HPDE6-E6E7 (cell line): ENCODE data around the gene FAM53B.
"Not testable (repeated sequence)": the region's sequence is repeated elsewhere in the genome, so short reads cannot be mapped to it uniquely, and the experiment has no call there.

ENCODE experiments used
- DNase-seq: peaks from one replicate; pipeline ENCODE4 v3.0.0; 2011; ENCODE audit warnings: missing footprints; ENCODE audit errors: extremely low spot score

Gene FAM53B

GRCh38 chr10:124599588-124600050 lies 144.6 kb downstream of the FAM53B start:
- no peak for DNase-seq

GRCh38 chr10:124598773-124599587 lies 145.2 kb downstream of the FAM53B start:
- no peak for DNase-seq

- no peak for DNase-seq
Measured at GRCh38 chr10:124598196-124598595, 146.0 kb downstream of the FAM53B start.

- no peak for DNase-seq
Measured at GRCh38 chr10:124597846-124598165, 146.4 kb downstream of the FAM53B start.

GRCh38 chr10:124596962-124597845 lies 147.0 kb downstream of the FAM53B start:
- no peak for DNase-seq

- no peak for DNase-seq
Measured at GRCh38 chr10:124596116-124596785, 147.9 kb downstream of the FAM53B start.

GRCh38 chr10:124595143-124595883 lies 148.9 kb downstream of the FAM53B start:
- DNase-seq = no peak

GRCh38 chr10:124594240-124594639 lies 149.9 kb downstream of the FAM53B start:
- no peak for DNase-seq

- DNase-seq = no peak
Measured at GRCh38 chr10:124593431-124593985, 150.7 kb downstream of the FAM53B start.

- DNase-seq = no peak
Measured at GRCh38 chr10:124592736-124593430, 151.3 kb downstream of the FAM53B start.

- no peak for DNase-seq
Measured at GRCh38 chr10:124592101-124592500, 152.1 kb downstream of the FAM53B start.

- no peak for DNase-seq
Measured at GRCh38 chr10:124591123-124591495, 153.1 kb downstream of the FAM53B start.

- DNase-seq = no peak
Measured at GRCh38 chr10:124590216-124591122, 153.7 kb downstream of the FAM53B start.

- DNase-seq = no peak
Measured at GRCh38 chr10:124589491-124590041, 154.6 kb downstream of the FAM53B start.

- no peak for DNase-seq
Measured at GRCh38 chr10:124588736-124589490, 155.3 kb downstream of the FAM53B start.

GRCh38 chr10:124588341-124588735 lies 155.8 kb downstream of the FAM53B start:
- not testable (repeated sequence) for DNase-seq

- no peak for DNase-seq
Measured at GRCh38 chr10:124587811-124588211, 156.4 kb downstream of the FAM53B start.

GRCh38 chr10:124586142-124586541 lies 158.0 kb downstream of the FAM53B start:
- DNase-seq = no peak

- peak; percentile 69 for DNase-seq
Measured at GRCh38 chr10:124579011-124579399, 165.2 kb downstream of the FAM53B start.
